Activated T-cell treated with anti-CD3 and anti-CD28 coated beads, Interleukin-2, amount 50 U/mL, for 1 hour (primary cell): ENCODE results near the gene ATP1B1.

Experiments
- DNase-seq: peaks from one replicate; pipeline ENCODE4 v3.0.0-alpha.2; 2020

ATP1B1 gene

GRCh38 chr1:169106095-169106920 lies at the start of gene ATP1B1:
Gene ATP1B1 (plus strand): TSS chr1:169106690. CDS start chr1:169106830, 140 bp downstream.
- peak; percentile 85 for DNase-seq

- DNase-seq = no peak
Measured at GRCh38 chr1:169059421-169059820, 47.1 kb upstream of the ATP1B1 start.

DNA sequence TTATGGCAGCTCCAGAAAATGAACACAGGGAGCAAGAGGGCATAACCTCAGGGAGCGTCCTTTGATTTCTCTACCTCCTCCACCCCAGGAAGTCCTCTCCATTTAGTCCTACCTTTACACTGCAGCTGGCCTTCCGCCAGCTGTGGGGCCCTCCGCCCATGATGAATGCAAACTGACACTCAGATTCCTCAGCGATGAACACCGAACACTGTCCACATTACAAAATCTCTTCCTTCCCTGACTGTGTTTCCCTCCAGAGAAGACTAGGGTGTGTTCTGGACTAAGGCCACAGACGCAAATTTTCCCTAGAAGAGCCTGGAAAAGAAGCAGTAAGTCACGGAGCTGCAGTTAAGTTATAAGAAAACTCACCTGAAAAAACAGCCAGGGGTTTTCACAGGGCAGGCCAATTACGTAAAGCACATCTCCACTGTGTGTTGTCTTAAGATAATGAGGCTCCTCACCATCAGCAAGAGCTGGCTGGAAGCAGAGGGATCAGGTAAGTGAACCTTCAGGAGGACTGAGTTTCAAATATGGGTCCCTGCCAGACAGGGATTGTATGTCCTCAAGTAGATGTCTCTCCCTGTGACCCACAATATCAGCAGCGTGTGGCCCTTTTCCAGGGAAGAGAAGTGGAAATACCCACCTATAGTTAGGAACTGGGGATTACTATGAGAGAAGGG lies 46.3 kb upstream of the ATP1B1 start:
- DNase-seq = no peak

GRCh38 chr1:169060919-169061639 lies 45.4 kb upstream of the ATP1B1 start:
- DNase-seq = no peak

- no peak for DNase-seq
Measured at GRCh38 chr1:169062152-169062551, 44.3 kb upstream of the ATP1B1 start.

DNA sequence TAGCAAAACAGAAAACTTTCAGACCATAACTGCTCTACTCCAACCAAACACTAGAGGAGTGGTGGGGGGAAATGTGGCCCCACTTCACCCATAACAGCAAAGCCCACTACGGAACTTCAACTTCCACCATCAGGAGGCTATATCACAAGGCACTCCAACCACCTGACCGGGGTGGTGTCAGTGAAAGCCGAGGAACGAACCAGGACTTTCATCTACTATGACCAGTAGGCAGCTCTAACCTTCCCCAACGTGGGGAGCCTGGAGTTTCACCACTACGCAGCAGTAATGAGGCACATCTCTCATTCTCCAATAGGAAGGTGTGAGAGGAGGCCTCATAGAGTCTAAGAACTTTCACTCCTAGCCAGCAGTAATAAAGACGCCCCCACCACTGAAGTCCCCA lies 42.4 kb upstream of the ATP1B1 start:
- DNase-seq = no peak

- DNase-seq = no peak
Measured at GRCh38 chr1:169070547-169070946, 35.9 kb upstream of the ATP1B1 start.

- no peak for DNase-seq
Measured at GRCh38 chr1:169070958-169071357, 35.5 kb upstream of the ATP1B1 start.

DNA sequence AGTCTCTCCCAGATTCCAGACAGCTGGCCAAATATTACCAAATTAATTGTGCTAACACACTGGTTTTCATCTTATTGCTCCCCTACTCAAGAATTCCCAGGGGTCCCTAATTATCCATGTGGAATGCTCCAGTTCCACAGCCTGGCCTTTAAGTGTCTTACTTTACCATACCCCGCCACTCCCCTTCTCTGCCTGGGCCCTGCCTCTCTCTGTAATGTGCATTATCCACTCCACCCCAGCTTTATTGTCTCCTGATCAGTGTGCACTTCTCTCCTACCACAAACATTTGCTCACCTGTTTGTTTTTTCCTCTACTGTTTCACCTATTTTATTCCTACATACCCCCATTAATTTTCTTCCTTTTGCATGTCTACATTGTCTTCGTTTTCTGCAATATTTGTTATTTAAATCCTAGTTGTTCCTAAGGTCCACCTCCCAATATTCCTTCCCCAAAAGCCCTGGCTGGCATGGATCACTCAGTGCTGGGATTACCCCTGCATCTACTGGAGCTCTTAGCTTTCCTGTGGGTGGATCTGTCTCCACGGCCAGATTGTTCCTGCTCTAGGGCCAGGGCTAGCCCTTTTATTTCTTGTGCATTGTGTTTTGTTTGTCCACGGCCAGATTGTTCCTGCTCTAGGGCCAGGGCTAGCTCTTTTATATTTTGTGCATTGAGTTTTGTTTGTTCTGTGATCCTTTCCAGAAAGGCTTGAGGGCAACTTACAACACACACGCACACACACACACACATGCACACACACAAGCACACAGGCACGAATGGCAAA lies 33.4 kb upstream of the ATP1B1 start:
- no peak for DNase-seq

DNA sequence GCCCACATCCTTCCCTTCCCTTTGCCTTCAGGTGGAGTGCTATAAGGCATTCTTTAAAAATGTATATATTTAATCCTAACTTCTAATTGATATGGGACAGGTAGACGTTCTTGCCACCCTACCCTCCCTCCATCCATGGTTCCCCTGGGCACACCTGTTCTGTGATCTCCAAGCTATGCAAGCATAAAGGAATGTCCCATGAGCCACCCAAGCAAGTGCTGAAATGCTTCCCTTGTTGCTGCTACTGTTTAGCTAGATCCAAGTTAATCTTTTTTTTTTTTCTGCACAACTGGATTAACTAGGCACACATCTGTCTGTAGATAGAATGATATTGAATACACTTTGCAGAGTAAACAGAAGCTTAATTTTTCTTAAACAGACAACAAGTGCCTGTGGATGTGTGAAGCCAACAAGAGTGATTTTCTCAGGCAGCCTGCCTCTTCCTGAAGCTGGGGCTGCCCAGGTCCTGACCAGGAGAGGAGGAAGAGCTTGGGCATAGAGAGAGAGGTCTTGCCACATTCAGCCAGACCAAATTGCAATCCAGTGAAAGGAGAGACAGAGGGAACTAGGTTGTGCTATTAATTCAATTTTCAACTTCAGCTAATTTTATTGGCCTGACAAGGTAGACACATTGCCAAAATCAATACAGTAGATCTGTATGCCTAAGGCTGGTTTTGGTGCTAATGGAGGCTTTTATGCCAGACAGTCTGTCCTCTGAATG lies 28.2 kb upstream of the ATP1B1 start:
- DNase-seq = no peak

DNA sequence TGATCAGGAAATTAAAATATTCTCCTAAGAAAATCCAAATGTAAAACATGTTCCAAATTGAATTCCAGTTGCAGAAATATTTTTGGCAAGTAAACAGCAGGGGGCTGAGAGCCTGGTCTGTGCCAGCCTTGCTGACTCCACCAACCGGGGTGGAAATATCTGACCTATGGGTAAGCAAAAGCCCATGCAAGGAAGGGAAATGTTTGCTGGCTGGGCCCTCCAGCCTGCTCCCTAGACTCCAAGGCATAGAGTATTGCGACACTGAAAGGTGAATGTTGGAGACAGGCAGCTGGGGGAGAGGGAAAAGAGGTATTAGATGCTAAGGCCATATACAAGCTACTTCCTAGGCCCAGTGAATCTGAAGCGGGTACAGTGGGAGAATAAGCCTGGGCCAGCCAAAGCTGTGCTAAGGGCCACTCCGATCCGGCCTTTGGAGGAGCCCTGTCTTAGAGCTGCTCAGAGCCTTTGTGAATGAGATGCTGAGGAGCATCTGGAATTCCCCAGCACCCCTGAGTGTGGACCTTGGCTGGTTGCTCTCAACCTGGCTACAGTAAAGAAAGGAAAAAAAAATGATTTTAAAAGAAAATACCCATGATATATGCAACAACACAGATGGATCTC lies 24.9 kb upstream of the ATP1B1 start:
- DNase-seq = no peak

GRCh38 chr1:169085911-169086310 lies 20.6 kb upstream of the ATP1B1 start:
- DNase-seq = no peak

DNA sequence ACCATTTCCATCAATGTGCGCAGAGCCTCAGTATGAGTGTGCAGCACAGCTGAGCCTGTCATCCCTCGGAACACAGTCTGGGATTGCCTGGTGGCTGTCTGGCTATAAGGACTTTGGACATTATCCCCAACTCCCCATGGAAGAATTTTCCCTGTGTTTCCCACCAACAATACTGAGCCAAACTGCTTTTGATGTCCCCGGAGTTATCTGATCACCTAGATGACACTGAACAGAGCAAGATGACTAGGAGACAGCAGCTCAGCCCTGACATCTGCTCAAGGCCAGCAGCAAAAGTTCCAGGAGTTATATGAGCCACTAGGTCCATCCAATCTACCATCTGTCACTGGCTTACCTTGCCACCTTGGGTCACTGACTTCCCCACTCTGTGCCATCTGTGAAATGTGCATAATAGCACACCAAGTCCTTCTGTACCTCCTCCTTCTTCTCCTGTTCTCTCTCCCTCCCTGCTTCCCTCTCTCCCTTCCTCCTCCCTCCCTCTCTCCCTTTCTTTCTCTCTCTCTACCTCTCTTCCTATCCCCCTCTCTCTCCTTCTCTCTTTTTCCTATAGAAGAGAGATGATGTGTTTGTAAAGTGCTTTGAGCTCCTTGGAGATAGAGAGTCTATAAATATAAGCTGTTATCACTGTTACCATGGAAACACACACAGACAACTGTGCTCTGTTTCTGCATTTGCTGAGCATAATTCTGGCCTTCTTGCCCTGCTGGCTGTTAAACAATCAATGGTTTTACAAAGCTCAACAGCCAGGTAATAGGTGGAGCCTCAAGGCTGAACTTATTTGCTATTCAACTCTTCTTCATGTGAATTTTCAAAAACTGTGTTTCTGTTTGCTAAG lies 19.7 kb upstream of the ATP1B1 start:
- DNase-seq = no peak

DNA sequence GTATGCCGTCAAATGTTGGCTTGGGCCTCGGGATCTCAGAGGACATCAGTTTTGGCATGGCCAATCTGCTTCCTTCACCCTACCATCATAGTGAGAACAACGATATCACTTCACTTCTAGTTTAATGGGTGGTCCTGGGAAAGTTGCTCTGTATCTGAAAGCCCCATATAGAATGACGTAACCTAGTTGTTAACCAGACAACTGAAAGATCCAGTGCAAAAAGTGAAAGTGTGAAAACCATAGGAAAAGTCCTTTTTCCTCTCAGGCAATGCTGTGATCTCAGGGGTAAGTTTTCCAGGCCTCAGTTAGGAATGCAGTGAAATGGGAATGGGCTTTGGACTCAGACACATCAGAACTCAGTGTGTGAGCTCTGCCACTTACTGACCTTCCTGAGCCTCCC lies 18.6 kb upstream of the ATP1B1 start:
- DNase-seq = no peak

GRCh38 chr1:169089776-169090175 lies 16.7 kb upstream of the ATP1B1 start:
- no peak for DNase-seq

DNA sequence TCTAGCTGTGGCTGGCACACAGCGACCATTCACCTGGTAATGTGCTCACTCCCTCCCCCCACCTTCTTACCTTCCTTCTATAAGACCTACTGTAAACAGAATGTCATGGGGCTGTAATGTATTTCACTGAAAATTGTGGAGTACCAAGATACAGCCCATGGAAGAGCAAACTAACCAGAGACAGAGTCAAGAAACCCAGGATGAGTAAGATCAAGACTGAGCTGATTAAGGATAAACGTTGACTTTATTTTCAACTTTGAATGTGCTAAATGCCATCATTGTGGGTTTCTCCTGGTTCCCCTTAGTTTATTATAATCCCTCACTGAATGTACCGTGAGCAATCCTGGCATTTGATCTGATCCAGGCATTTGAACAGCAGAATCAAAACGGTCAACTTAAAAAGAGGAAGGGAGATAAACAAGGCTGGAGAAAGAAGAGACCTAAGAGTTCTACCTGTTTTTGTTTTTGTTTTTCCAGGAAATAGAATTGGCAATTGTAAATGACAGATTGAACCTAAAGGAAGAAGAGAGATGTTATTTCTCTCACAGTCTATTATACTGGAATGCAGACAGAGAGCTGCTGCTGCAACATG lies 16.1 kb upstream of the ATP1B1 start:
- DNase-seq = no peak

DNA sequence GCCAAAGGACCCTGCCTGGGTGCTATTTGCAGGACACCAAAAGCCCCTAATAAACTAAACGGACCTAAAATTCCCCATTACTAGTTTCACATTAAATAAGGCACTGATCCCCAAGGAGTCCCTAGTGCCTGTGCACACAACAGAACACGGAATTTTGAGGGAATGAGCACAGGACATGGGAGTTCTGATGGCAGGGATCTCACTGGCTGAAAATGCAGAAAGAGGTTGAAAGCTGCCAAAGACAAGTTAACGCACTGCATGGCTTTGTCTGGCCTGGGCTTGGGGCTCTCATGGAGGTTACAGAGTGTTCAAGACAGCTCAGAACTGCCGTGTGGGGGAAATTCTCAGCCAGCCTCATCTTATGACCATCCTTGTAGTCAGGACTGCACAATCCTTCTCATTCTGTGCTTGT lies 15.6 kb upstream of the ATP1B1 start:
- DNase-seq = no peak

DNA sequence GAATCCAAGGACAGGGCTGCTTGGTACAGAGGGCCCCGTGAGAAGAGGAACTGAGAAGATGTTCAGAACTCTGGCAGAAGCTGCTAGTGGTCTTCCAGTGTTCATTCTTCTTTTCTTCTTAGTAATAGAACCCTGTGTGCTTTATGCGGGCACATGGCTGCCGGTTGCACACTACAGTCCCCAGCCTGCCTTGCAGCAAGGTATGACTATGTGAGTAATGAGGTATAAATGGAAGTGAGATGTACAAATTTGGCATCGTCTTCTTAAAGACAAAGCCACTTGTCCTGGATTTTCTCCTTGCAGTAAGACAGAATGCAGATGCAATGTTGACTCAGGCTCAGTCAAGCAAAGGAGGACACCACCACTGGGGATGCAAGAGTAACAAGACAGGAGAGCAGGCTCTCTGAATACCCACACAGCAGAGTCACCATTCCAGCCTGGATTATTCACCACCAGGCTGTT lies 15.0 kb upstream of the ATP1B1 start:
- DNase-seq = no peak

DNA sequence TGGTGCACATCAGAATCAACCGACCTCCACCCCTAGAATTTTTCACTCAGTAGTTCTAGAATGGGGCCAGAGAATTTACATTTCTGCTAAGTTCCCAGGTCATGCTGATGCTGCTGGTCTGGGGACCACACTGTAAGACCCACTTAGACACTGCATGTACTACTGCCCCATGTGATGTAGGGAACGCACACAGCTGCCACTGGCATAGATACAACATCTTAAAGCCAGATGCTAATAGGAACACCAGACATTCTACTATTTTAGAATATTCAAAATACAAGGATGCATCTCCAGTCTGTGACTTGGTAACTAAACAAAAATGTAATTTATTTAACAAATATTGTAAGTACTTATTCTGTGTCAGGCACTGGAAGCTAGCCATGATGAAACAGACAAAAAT lies 14.1 kb upstream of the ATP1B1 start:
- DNase-seq = no peak

- no peak for DNase-seq
Measured at GRCh38 chr1:169094897-169095569, 11.5 kb upstream of the ATP1B1 start.
